HG02870 (cell line): ENCODE results near the gene ANKFN1.

Experiments
- ATAC-seq: cut with Tn5 transposase; IDR thresholded peaks from one replicate; pipeline ENCODE4 v1.9.1; 2021; ENCODE audit warnings: mild to moderate bottlenecking, moderate library complexity; ENCODE audit not compliant: unreplicated experiment

The ANKFN1 gene

GRCh38 chr17:56434610-56435009 is 281.3 kb downstream of the ANKFN1 start:
- peak; percentile 78 for ATAC-seq

DNA sequence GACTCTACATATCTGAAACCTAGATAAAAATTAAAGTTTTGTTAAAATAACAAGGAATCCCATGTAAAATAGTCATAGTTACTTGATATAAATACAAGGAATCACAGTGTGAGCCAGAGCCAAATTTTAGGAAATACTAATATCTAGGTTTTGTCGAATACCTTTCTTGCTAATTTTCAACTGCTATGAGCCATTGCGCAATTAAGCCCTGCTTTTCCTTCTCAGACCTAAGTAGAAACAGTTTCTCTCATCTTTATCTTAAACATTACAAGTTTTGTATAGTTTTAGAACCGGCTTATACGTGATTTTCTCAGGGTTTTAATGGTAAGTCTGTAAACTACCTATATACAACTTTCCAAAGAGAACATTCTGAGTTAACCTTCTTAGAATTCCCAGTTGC is 282.9 kb downstream of the ANKFN1 start:
- ATAC-seq = no peak

GRCh38 chr17:56440419-56440818 is 287.1 kb downstream of the ANKFN1 start:
- ATAC-seq = no peak

DNA sequence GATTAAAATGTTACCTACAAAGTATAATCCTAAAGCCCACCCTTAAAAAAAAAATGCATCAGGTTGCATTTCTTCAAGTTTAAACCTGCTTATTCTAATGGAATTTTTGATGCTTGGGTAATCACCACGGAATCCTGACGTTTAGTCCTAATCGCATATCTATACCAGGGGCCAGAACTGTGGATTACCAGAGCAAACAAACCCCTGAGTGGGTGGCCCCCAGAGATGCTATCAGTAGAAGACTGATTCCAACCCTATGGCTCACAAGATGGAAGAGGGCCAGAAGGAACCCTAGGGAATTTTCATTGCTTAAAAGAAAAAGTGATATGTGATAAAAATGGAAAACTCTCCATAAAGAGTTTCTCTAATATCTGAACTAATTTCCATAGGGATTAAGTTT is 288.0 kb downstream of the ANKFN1 start:
- ATAC-seq = no peak

- ATAC-seq = no peak
Measured at GRCh38 chr17:56445692-56446411, 292.6 kb downstream of the ANKFN1 start.

GRCh38 chr17:56447171-56447570 is 293.9 kb downstream of the ANKFN1 start:
- ATAC-seq = no peak

DNA sequence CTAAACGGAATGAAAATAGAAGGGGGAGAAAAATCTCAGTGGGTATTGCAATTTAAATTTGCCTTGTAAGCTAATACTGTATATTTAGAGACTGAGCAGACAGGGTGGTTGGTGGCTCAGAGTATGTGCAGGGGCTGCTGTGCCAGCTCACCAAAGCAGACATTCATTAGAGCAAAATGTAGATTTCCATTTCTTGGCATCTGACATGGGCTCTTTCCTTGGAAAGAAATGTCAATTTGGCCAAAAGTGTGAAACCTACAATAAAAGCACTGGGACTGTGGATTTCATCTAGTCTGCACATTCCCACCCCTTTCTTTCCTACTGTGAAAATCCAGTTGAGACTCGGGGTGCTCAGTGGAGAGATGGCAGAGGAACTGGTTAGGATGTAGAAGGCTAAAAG is 295.1 kb downstream of the ANKFN1 start:
- ATAC-seq = no peak

- ATAC-seq = no peak
Measured at GRCh38 chr17:56449176-56449575, 295.9 kb downstream of the ANKFN1 start.

DNA sequence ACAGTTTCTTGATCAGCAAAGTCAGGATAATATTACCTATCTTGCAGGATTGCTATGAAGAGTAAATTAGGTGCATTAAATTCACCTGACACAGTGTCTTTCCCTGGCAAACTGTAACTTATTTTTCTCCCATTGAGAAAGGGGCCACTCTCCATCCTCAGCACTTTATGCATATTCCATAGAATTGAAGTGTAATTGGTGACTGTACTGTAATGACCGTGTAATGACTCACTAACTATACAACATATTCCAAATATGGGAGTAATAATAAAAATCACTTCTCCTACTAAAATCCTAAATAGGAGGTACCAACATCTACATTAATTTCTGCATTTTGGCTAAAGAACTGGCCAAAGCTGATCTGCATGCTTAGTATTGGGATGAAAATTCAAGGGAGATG is 298.4 kb downstream of the ANKFN1 start:
- no peak for ATAC-seq

DNA sequence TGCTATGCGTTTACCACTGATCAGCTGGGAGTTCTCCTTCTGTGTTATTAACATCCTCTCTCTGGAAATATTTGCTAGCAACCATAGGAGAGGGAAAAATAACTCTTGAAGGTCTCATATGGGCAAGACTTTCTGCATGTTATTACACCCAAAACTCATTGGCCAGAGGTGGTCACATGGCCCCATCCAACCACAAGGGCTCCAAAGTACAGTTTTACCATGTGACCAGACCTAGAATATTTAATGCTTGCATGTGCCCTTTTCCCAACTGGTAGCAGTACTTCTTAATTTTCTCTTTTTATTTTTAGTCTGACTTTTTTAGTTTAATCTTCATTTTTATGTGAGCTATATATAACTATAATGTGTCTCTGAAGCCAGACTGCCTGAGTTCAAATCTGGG is 299.2 kb downstream of the ANKFN1 start:
- no peak for ATAC-seq

DNA sequence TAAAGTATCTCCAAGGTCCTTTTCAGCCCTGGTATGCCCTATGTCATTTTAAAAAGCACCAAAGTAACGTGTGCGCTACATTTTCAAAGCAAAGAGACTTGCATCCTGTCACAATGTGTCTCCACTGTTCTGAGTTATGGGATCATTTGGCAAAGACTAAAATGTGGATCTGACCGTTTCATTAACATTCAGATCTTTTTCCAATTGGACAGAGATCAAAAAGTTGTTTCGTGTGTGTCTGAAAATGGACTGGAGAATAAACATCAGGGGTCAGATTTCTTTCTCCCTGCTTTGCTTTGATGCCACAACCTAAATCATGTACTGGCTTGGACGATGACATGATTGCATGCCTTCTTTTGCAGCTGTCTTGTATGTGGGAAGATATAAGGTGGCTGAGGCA is 304.2 kb downstream of the ANKFN1 start:
- ATAC-seq = no peak

- no peak for ATAC-seq
Measured at GRCh38 chr17:56465886-56466285, 312.6 kb downstream of the ANKFN1 start.

DNA sequence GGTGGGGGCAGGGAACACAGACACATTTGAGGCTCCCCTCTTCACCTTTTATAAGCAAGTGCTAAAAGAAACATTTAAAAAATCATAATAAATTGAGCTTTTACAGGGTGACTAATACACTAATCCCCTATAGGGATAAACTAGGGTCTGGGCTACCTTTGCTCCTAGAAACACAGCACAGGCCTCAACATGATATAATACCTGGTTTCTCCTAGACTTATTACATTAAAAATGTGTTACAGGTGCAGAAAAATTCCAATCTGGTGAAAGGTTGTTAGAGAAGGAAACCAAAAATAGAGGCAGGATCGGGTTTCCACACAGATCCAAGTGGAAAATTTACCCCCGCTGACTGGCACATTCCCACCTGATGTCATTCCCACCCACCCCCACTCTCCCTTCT is 315.6 kb downstream of the ANKFN1 start:
- no peak for ATAC-seq

GRCh38 chr17:56471696-56472095 is 318.4 kb downstream of the ANKFN1 start:
- no peak for ATAC-seq

DNA sequence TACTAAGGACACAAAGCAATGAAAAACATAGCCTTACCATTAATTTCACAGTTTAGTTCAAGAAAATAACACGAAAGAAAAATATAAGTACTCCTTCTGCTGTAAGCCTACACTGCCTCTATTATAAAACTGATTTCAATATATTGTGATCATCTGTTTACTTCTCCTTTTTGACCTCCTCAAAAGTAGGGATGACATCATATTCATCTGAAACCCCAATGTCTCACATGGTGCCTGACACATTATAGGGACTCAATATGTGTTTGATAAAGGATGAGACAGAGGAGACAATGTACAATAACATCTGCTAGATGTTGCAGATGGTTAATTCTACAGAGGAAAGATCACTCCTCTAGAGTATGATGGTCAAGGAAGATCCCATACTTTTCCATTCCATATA is 321.8 kb downstream of the ANKFN1 start:
- ATAC-seq = no peak

GRCh38 chr17:56478836-56479447 is 325.7 kb downstream of the ANKFN1 start:
- ATAC-seq = peak; percentile 74

- ATAC-seq = no peak
Measured at GRCh38 chr17:56480501-56480900, 327.2 kb downstream of the ANKFN1 start.

DNA sequence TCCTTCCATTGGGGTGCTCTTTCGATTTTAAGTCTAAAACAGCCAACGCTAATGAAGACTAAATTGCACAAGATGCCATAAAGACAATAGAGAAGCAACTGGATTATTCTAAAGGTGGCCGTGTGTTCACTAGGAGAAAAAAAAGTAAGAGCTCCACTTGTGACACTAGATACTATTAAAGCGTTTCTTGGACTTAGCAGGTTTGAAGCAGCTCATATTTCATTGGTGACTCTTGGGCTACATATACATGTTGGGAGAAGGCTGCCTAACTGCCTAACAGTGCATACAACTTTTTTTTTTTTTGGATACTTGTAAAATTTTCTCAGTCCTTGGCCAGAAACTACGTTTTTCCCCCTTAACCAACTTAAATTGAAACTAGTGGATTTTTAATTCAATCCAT is 328.4 kb downstream of the ANKFN1 start:
- ATAC-seq = no peak

DNA sequence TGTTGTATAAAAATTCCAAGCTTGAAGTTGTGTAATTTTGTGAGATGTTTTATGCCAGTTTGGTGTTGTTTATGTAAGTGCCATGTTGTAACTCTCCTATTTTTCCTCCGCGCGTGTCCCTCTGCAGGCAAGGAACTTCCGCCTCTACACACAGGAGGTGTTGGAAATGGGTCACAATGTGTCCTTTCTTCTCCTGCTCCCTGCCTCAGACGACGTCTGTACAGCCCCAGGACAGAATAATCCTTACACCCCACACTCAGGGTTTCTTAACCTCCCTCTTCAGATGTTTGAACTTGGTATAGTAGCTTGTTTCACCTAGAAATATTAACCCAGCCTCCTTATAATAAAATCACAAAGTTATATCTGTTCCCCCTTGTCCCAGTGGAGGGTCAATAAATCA is 329.0 kb downstream of the ANKFN1 start:
- no peak for ATAC-seq

DNA sequence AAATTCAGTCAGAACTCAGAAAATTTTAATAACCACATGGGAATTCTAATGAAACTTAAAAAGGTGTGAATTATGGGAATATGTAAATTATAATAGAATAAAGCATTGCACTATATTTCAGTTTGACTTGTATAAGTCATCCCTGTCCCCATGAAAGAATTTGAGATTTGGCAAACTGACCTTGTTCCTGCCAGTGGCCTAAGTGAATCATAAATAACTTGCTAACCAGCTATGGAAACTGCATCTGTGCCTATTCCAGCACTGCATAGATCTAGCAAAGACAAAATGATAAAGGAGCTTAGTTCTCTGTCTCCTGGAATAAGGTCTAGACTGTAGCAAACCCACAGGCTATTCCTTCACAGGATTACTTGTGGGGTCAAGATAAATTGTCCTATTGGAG is 333.5 kb downstream of the ANKFN1 start:
- no peak for ATAC-seq

- ATAC-seq = no peak
Measured at GRCh38 chr17:56488800-56489199, 335.5 kb downstream of the ANKFN1 start.

GRCh38 chr17:56489980-56490379 is 336.7 kb downstream of the ANKFN1 start:
- ATAC-seq = no peak

- ATAC-seq = no peak
Measured at GRCh38 chr17:56495556-56495955, 342.3 kb downstream of the ANKFN1 start.
